ENCODE results near the gene CLEC20A.

The CLEC20A gene

GRCh38 chr1:178472531-178472930 is 24.2 kb downstream of the CLEC20A start:
- DNase-seq (ENCODE audit: low spot score) = no peak

- DNase-seq (ENCODE audit: low spot score) = no peak
These were observed 26.3 kb downstream of the CLEC20A start for GRCh38 chr1:178470411-178470960.

GRCh38 chr1:178467837-178468236 is 28.9 kb downstream of the CLEC20A start:
- DNase-seq (ENCODE audit: low spot score) = no peak

GRCh38 chr1:178465011-178465410 is 31.8 kb downstream of the CLEC20A start:
- peak; percentile 16 for DNase-seq (ENCODE audit: low spot score)

GRCh38 chr1:178464566-178464965 is 32.2 kb downstream of the CLEC20A start:
- DNase-seq (ENCODE audit: low spot score) = no peak

GRCh38 chr1:178464141-178464540 is 32.6 kb downstream of the CLEC20A start:
- DNase-seq (ENCODE audit: low spot score) = no peak

- DNase-seq (ENCODE audit: low spot score) = no peak
These were observed 35.1 kb downstream of the CLEC20A start for GRCh38 chr1:178461701-178462100.

- no peak for DNase-seq (ENCODE audit: low spot score)
These were observed 35.7 kb downstream of the CLEC20A start for GRCh38 chr1:178461104-178461503.

- no peak for DNase-seq (ENCODE audit: low spot score)
These were observed 38.6 kb downstream of the CLEC20A start for GRCh38 chr1:178458203-178458602.

GRCh38 chr1:178457651-178458050 is 39.1 kb downstream of the CLEC20A start:
- no peak for DNase-seq (ENCODE audit: low spot score)

GRCh38 chr1:178456472-178456871 is 40.3 kb downstream of the CLEC20A start:
- DNase-seq (ENCODE audit: low spot score) = no peak

- DNase-seq (ENCODE audit: low spot score) = no peak
These were observed 44.8 kb downstream of the CLEC20A start for GRCh38 chr1:178452013-178452412.

- no peak for DNase-seq (ENCODE audit: low spot score)
These were observed 45.2 kb downstream of the CLEC20A start for GRCh38 chr1:178451529-178451928.

- DNase-seq (ENCODE audit: low spot score) = no peak
These were observed 45.9 kb downstream of the CLEC20A start for GRCh38 chr1:178450871-178451270.

- DNase-seq (ENCODE audit: low spot score) = no peak
These were observed 53.8 kb downstream of the CLEC20A start for GRCh38 chr1:178442925-178443324.

GRCh38 chr1:178438432-178438831 is 58.3 kb downstream of the CLEC20A start:
- no peak for DNase-seq (ENCODE audit: low spot score)

GRCh38 chr1:178436899-178437298 is 59.9 kb downstream of the CLEC20A start:
- no peak for DNase-seq (ENCODE audit: low spot score)

- no peak for DNase-seq (ENCODE audit: low spot score)
These were observed 61.8 kb downstream of the CLEC20A start for GRCh38 chr1:178434899-178435435.

- DNase-seq (ENCODE audit: low spot score) = no peak
These were observed 62.4 kb downstream of the CLEC20A start for GRCh38 chr1:178434360-178434759.

Data from kidney capillary endothelial cell (primary cell).